B cell (primary cell): Measurements from ENCODE around the gene PRPF40A.

Experiments used
- CTCF ChIP-seq: fragments of 200-600 bp; IDR thresholded peaks from one replicate; pipeline ENCODE4 v1.8.0; 2022; ENCODE audit warnings: antibody characterized with exemption, mild to moderate bottlenecking
- EZH2 ChIP-seq: IDR thresholded peaks from 2 replicates; pipeline ENCODE4 v1.6.1; 2012; ENCODE audit warnings: borderline replicate concordance, low read depth, mild to moderate bottlenecking, moderate library complexity, low read length; ENCODE audit not compliant: insufficient read depth, poor library complexity, severe bottlenecking

GRCh38 chr2:152607793-152608300, 109.4 kb downstream of the PRPF40A start:
- TF ChIP-seq CTCF (no peak), EZH2 (no peak)
